Activated naive CD8-positive, alpha-beta T cell treated with anti-CD3 and anti-CD28 coated beads, Interleukin-2, amount 50 U/mL, for 16 hours (primary cell): ENCODE data around the gene PARD3B.

Experiments
- DNase-seq: peaks from one replicate; pipeline ENCODE4 v3.0.0-alpha.2; 2020; ENCODE audit warnings: low read depth, low spot score

Gene PARD3B

GRCh38 chr2:205403244-205403825, 858.1 kb downstream of the PARD3B start:
- no peak for DNase-seq

- DNase-seq = no peak
Measured at GRCh38 chr2:205405194-205405593, 859.9 kb downstream of the PARD3B start.

GRCh38 chr2:205405752-205406151, 860.5 kb downstream of the PARD3B start:
- DNase-seq = no peak

GRCh38 chr2:205407984-205408383, 862.7 kb downstream of the PARD3B start:
- DNase-seq = no peak

GRCh38 chr2:205408696-205409095, 863.4 kb downstream of the PARD3B start:
- no peak for DNase-seq

GRCh38 chr2:205409411-205409810, 864.1 kb downstream of the PARD3B start:
- DNase-seq = no peak

- DNase-seq = no peak
Measured at GRCh38 chr2:205411558-205411957, 866.3 kb downstream of the PARD3B start.

GRCh38 chr2:205424326-205424725, 879.1 kb downstream of the PARD3B start:
- DNase-seq = no peak

- no peak for DNase-seq
Measured at GRCh38 chr2:205425102-205425501, 879.8 kb downstream of the PARD3B start.

GRCh38 chr2:205427112-205427511, 881.8 kb downstream of the PARD3B start:
- no peak for DNase-seq

GRCh38 chr2:205428811-205429210, 883.5 kb downstream of the PARD3B start:
- DNase-seq = no peak

GRCh38 chr2:205435970-205436369, 890.7 kb downstream of the PARD3B start:
- no peak for DNase-seq

GRCh38 chr2:205438241-205438640, 893.0 kb downstream of the PARD3B start:
- no peak for DNase-seq

- DNase-seq = no peak
Measured at GRCh38 chr2:205439621-205440020, 894.3 kb downstream of the PARD3B start.

GRCh38 chr2:205441524-205441923, 896.2 kb downstream of the PARD3B start:
- no peak for DNase-seq

- DNase-seq = no peak
Measured at GRCh38 chr2:205448189-205448588, 902.9 kb downstream of the PARD3B start.

GRCh38 chr2:205451901-205452512, 906.7 kb downstream of the PARD3B start:
- DNase-seq = no peak

GRCh38 chr2:205453202-205453601, 907.9 kb downstream of the PARD3B start:
- no peak for DNase-seq

- no peak for DNase-seq
Measured at GRCh38 chr2:205456682-205457081, 911.4 kb downstream of the PARD3B start.

GRCh38 chr2:205460217-205460616, 914.9 kb downstream of the PARD3B start:
- no peak for DNase-seq

- DNase-seq = no peak
Measured at GRCh38 chr2:205461169-205461568, 915.9 kb downstream of the PARD3B start.

GRCh38 chr2:205461678-205462665, 916.7 kb downstream of the PARD3B start:
- no peak for DNase-seq
